Measurements from ENCODE around the gene MYH9.
"Not testable (repeated sequence)": the region's sequence is repeated elsewhere in the genome, so short reads cannot be mapped to it uniquely, and the experiment has no call there.

The MYH9 gene

DNA sequence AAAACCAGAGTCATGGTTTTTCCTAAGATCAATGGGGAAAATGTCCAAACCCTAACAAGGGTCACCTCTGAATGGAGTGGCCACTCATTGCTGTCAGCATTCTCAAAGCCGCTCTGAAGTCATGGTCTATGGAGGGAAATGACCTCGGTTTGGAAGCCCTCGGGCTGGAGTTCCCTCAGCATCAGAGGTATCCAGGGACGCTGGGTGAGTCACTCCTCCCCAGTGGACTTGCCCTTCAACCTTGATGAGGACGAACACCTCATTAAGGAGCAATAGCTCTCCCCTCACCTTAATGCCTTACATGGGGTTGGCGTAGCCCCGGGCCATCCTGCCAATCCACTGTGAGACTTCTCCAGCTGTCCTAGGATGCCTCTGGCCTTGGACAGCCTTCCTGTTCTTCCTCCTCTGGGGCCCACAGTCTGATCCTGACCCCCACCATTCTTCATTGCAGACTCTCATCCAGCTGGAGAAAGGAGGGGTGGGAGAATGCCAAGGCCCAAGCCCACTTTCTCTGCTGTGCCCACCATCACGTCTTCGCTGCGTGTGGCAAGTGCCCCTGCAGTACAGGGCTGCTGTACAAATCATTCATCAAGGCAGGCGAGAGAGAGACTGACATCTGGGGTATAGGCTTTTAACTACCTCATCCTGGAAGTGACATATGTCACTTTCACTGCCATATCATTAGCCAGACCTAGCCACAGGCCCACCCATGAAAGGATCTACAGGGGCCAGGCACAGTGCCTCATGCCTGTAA lies 25.4 kb upstream of the MYH9 start:
- DNase-seq, result no peak

DNA sequence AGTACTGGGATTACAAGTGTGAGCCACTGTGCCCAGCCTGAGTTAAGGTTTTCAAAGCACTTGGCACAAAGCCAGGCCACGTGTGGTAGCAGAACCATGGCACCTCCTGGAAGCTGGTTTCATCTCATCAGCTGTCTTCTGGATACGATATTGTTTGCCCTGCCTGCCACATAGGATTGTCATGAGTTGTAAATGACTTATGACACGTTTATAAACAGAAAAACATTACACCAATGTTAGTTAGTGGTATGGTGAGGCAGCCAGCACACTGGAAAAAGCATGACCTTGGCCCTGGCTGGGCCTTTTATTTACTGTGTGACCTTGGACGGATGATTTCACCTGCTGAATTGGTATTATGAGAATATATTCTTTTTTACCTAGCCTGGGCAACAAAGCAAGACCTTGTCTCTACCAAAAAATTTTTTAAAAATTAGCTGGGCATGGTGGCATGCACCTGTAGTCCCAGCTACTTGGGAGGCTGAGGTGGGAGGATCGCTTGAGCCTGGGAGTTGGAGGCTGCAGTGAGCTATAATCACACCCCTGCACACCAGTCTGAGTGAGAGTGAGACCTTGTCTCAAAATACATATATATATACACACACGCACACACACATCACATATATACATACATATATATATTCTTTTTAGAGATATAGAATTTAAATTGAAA lies 24.0 kb upstream of the MYH9 start:
- DNase-seq, result no peak

DNA sequence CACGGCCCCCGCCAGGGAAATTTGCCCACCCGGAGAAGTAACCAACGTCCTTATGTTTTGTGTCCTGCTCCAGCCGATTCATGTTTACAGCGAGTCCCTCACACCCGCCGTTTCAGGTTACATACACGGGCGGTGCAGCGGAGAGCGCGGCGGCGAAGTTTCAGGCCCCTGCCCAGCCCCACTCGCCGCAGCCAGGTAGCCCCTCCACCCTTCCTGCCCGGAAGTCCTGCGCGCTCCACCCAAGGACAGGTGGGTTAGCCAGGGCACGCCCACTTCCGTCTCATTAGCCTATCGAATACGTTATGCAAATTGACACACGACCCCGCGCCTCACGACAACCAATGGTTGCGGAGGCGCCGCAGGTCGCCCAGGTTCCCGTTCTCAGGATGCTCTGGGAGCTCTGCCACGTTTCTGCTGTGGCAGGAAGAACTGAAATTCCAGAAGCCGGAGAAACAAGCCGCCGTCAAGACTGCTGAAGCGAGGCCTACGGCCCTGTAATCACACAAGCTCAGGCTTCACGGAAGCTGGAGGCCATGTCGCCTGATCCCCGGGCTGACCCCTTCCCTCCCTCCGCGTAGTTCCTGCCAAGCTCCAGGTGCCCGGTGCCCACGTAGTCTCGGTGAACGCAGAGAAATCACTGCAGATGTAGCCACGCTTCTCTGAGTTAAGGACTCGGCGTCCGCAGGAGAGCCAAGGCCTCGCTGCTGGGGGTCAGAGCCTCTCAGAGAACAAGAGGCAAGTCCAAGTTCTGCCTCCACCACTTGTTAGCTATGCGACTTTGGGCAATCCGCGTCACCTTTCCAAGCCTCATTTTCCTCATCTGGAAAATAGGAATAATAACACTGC lies 22.4 kb upstream of the MYH9 start:
- peak; percentile 87 for DNase-seq

DNA sequence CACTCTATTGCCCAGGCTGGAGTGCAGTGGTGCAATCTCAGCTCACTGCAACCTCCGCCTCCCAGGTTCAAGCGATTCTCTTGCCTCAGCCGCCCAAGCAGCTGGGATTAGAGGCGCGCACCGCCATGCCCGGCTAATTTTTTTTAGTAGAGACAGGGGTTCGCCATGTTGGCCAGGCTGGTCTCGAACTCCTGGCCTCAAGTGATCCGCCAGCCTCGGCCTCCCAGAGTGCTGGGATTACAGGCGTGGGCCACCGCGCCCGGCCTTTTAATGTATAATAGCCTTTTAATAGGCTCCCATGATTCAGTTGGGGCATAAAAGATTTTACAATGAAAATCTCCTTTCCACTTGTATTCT lies 21.8 kb upstream of the MYH9 start:
- DNase-seq, result not testable (repeated sequence)

DNA sequence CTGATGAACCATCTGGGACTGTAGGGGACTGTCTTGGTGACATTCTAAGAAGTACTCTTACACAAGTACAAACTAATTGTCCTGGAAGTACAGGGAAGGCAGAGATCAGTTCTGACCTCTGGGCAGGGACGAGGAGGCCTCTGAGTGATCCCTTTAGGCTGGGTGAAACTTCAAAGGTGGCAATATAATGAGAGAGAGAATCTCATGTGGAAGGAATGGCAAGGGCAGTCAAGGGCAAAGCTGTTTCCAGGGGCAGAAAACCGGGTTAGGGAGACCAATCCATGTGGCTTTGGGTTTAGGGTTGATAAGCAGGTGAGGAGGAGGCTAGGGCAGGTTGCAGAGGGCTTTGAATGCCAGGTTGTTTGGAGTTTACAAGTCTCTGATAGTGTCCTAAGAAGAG lies 21.3 kb upstream of the MYH9 start:
- DNase-seq, result no peak

DNA sequence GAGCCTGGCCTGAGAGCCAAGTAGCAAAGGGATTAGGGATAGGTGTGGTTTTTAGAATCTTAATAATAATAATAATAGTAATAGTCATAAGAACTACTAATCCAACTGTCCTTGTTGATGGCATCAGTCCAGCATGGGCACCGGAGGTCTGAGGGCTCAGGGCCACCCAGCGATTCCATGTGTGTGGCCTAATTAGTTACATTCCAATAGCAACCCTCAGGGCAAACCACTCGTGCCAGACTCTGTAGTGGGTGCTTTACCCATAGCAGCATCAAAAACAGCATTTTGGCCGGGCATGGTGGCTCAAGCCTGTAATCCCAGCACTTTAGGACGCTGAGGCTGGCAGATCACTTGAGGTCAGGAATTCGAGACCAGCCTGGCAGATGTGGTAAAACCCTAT lies 19.0 kb upstream of the MYH9 start:
- DNase-seq, result no peak

DNA sequence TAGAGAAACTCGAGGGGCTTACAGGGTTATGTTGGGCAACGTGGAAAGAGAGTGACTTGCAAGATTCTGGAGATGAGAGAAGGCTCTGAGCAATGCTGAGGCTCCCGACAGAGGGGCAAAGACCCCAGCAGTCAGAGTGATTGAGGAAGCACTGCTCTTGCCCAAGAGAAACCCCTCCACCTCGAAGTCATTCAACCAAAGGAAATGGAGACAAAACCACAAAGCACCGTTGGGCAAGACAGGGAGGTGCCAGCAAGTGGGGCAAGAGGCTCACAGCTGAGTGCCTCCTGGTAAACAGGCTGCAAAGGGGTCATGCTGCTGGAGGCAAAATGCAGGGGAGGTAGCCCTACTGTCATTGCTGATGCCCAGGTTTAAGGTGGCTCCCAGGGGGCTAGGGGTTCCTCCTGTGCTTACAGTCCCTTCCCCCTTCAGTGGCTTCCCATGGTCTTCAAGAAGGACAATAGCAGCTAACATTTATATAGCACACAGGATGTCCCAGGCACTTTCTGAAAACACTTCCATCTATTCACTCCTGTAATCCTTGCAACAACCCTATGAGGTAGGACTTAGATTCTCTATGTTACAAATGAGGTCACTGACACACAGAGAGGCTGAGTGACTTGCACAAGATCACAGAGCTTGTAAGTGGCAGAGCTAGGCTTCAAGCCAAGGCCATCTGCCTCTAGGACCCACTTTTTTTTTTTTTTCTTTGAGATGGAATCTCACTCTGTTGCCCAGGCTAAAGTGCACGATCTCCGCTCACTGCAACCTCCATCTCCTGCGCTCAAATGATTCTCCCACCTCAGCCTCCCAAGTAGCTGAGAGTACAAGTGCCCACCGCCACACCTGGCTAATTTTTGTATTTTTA lies 18.1 kb upstream of the MYH9 start:
- no peak for DNase-seq

DNA sequence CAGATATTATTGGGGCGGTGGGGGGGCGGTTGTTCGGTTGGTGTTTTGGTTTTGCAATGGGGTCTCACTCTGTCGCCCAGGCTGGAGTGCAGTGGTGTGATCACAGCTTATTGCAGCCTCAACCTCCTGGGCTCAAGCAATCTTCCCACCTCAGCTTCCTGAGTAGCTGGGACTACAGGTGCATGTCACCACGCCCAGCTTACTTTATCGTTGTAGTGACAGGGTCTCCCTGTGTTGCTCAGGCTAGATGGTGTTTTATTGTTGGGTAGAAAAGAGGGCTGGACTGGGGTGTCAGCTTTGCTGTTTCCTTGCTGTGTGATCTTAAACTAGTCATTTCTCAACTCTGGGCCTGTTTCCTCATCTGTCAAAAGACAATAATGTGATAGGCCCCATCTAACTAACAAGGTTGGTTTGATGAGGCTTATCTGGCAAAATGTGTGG lies 17.5 kb upstream of the MYH9 start:
- no peak for DNase-seq

DNA sequence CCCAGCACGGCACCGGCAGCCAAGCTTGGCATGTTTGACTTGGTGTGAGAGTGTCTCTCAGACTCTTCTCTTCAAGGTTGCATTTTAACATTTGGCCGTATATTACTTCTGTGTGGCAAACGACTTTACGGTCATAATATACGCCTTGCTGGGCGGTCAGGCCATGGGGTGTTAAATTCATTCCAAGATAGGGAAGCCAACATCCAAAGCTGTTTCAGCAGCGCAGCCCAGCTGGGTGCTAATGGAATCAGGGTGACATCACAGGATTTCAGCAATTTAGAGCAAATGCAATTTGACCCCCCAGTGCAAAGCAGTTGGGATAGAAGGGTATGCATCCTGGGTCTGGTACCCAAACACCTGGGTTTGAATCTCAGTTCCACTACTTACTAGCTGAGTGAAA lies 16.7 kb upstream of the MYH9 start:
- no peak for DNase-seq

DNA sequence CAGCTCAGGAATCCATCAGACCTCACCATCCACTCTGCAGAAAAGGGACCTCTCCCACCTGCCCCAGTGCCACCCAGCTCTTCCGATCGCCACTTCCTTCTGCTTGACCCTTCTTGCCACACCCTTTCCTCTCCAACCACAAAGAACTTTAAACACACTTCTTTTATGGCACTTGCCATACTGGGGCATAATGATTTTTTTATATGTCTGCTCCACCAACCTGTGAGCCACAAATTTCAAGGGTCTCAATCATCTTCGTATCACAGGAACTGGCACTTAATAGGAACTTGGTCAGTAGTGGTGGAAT lies 11.7 kb upstream of the MYH9 start:
- DNase-seq, result no peak

DNA sequence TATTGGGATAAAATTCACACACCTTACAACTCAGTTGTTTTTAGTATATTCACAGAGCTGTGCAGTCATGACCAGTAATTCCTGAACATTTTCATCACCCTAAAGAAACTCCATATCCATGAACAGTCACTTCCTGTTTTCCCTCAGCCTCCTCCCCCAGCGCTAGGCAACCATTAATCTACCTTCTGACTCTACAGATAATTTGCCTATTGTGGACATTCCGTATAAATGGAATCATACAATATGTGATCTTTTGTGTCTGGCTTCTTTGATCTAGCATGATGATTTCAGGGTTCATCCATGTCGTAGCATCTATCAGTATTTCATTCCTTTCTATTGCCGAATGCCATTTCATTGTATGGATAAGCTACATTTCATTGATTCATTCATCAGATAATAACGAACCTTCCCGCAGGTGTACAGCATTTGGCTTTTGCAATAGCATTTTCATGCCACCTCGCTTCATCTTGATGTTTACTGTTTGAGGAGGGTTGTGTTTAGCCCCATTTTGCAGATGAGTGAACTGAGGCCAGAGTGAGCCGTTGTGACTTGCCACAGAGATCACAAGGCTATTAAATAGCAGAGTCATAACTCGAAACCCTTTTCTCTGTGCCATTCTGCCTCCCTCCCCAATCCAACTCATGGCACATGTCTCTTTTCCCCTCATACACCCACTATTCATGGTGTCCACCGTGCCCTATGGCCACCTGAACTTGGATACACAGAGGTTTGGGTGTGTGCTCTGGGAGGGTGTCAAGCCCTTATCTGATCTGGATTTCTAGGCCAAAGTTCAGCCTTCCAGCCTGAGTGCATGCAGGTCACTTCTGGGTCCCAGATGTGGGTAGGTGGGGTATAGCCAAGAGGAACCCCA lies 11.1 kb upstream of the MYH9 start:
- no peak for DNase-seq

DNA sequence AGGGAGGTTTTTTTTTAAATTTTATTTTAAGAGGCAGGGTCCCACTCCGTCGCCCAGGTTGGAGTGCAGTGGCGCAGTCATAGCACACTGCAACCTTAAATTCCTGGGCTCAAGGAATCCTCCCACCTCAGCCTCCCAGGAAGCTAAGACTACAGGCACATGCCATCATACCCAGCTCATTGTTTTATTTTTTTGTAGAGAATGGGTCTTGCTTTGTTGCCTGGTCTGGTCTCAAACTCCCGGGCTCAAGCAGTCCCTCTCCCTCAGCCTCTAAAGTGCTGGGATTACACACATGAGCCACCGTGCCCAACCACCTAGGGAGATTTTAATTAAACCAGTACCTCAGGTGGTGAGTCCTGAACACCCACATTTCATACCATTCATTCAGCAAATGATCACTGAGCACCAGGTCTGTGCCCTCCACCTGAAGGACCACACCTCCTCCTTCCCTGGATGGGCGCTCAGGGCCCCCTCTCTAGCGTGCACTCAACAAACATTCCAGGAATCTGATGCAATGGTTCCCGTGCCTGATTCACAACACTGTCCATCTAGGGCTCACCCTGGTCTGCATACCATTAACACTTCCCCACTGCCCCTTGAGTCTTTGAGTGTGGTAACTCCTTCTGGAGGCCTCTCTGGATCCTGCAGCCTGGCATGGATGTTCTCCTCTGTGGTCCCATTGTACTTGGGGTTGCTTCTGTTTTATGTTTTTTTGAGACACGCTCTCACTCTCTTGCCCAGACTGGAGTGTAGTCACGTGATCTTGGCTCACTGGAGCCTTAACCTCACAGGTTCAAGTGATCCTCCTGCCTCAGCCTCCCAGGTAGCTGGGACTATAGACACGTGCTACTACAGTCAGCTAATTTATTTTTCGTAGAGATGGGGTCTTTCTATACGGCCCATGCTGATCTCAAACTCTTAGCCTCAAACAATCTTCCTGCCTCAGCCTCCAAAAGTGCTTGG lies 9.6 kb upstream of the MYH9 start:
- no peak for DNase-seq

DNA sequence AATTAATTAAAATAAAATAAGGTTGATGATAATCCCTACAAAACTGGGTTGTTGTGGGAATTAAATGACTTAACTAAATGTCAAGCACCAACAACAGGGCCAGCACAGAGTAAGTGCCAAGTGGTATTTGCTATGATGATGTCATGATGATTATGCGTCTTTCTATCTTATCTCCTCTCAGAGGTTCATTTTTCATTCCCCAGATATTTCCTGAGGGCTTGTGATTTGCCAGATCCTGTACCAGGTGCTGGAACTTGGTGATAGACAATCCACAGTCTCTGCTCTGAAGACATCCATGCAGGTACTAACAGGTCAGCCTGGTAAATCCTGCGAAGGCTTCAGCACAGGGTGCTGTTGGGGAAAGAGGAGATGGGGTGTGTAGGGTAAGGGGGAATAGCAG lies 8.1 kb upstream of the MYH9 start:
- DNase-seq, result no peak

DNA sequence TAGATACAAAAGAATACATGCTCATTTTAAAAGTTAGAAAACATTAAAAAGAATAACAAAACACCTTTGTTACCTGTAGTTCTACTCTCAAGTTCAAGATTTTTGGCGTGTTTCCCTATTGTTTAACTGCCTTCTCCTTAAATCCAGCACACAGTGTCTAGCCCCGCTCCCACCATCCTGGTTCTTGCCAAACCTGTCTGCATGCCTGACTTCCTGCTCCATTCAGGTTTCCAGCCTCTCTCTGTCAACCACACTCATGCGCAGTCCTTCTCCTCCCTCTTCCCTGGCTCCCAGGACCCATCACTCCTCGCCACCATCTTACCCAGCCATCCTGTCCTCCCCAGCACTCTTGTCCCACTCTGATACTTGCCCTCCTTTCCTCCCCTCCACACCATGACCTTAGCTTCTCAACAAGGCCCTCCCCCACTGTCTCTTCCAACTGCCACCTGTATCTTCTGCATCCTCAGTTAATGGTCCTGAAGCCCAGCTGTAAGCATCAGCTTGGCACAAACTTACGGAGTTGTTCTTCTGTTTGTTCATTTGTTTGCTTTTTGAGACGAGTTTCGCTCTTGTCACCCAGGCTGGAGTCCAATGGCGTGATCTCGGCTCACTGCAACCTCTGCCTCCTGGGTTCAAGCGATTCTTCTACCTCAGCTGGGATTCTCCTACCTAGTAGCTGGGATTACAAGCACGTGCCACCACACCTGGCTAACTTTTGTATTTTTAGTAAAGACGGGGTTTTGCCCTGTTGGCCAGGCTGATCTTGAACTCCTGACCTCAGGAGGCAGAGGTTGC lies 7.5 kb upstream of the MYH9 start:
- DNase-seq, result no peak

DNA sequence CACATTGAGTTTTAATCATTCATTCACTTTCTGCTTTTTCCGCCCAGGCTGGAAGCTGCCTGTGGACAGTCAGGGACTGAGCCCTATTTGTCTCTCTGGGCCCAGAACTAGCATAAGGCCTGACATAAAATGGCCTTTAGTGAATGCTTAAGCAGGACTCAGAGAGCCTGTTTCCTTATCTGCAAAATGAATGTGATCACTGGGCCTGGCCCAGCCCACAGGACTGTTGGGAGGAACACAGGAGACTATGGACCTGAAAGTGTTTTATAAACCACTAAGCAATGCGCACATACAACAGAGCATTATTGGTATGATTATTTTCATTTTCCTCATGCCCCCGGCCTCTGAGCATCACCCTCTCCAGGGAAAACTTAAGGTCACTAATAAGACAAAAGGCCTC lies 3.9 kb upstream of the MYH9 start:
- DNase-seq, result no peak

DNA sequence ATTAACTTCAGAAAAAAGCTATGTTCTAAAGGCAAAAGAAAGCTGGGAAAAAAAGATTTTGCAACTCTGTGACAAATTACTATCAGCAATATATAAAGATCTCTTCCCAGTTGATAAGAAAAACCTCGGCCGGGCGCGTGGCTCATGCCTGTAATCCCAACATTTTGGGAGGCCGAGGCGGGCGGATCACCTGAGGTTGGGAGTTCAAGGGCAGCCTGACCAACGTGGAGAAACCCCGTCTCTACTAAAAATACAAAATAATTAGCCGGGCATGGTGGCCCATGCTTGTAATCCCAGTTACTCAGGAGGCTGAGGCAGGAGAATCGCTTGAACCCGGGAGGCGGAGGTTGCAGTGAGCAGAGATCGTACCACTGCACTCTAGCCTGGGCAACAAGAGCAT lies 1.4 kb upstream of the MYH9 start:
- DNase-seq, result not testable (repeated sequence)

DNA sequence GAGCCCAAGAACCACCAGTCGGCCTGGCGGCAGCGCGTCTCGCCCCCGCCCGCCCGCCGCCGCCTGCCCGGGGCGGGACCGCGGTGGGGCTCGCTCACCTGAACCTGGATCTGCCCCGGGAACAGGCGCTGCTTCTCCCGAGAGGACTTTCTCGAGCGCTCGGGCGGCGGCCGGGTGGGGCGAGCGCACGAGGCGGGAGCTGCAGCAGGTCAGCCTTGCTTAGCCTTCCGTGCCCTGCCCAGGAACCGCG lies 133 bp downstream of the MYH9 start:
- DNase-seq, result no peak

DNA sequence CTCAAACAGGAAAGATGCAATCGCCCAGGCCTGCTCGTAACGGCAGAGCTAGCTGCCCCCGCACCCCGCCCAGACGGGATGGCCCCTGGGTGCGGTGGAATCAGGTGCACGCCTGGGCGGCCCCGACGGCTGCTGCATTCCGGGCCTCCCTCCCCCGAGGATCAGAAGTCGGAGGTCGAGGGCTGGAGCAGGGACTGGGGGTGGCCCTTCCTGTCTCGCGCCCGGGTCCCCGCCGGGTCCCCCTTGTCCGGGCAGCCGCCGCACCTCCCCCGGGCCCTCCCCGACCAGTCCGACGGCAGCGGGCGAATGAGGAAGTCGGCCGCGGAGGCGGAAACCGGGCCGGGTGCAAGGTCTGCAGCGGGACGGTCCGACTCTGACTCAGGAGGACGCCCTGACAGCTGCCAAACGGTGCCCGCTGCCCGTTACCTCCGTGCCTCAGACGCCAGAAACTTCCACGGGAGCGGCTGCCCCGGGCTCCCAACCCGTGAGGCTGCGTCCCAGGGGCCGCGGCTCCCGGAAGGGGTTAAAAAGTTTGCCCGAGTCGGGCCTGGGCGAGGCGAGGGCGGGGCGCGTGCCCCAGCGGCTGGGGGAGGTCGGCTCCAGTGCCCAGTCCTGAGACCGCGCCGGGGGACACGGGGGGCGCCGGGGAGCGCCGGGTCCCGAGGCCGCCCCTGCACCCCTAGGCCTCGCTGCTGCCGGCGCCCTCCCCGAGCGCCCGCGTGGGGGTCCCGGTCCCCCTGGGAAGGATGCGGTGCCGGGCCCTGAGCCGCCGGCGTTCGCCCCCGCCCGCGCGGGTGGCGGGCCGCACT lies 663 bp downstream of the MYH9 start:
- no peak for DNase-seq

DNA sequence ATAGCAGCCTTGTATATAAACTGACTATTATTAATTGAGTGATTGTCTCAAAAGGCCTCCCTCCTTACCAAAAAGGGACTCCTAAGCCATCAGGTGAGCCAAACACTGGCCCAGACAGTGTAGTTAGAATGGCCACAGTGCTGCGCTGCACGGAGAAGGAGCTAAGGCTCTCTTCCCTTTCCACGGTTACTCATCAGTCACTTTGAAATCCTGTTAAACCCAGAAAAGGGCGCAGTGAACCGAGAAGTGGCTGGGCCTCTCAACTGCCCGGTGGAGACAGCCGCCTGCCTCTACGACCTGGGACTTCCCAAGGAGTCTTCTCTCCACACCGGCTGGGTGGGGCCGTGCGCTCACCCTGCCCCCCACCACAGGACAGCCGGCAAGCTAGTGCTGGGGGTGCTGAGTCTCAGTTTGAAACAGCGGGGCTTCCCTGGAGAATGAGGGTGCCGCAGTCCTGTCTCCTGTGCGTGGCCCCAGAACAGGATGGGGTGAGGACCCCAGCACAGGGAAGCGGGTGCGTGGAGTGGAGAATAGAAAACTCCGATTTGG lies 1.3 kb downstream of the MYH9 start:
- DNase-seq, result no peak
